Panc1 (cell line): ENCODE measurements around the gene CERS1. TPM values are rescaled to one million over a fixed set of nuclear protein-coding genes. Genes with fewer than 3 reads are reported as not detected.

Source experiments
- ATAC-seq: fragments of 200-7000 bp; cut with Tn5 transposase; 2 replicates; pipeline ENCODE4 v1.9.1; 2020; ENCODE audit warnings: mild to moderate bottlenecking, moderate library complexity
- BruUV-seq: library from RNA; stranded (reverse); fragments of 400-500 nt; replicated peaks from 2 replicates; lab custom pipeline; 2021; lab: Mats Ljungman, UMichigan
- CTCF ChIA-PET: fragments of 300-600 bp; sonication (Branson Sonifier 250); formaldehyde crosslinking; loops from one replicate; lab custom pipeline; 2022; ENCODE audit warnings: antibody characterized with exemption; lab: Charles Lee
- POLR2A ChIA-PET: fragments of 300-600 bp; sonication (Branson Sonifier 250); formaldehyde crosslinking; loops from one replicate; lab custom pipeline; 2022; ENCODE audit warnings: antibody characterized with exemption; lab: Charles Lee
- DNase-seq: peaks from one replicate; pipeline ENCODE4 v3.0.0-alpha.2; 2010; ENCODE audit warnings: low read depth, low spot score
- H3K27ac ChIP-seq: 2 replicates; pipeline ENCODE4 v1.5.1; 2011; ENCODE audit warnings: mild to moderate bottlenecking, low read length, inconsistent platforms
- H3K27me3 ChIP-seq: fragments of 200-500 bp; sonication (Bioruptor generic); 2 replicates; pipeline ENCODE4 v1.6.0; 2014; ENCODE audit warnings: low read length, inconsistent platforms; ENCODE audit not compliant: control insufficient read depth, insufficient read depth
- H3K36me3 ChIP-seq: fragments of 200-500 bp; sonication (Bioruptor generic); 2 replicates; pipeline ENCODE4 v1.5.1; 2014; ENCODE audit warnings: inconsistent platforms, mild to moderate bottlenecking, low read length, moderate library complexity; ENCODE audit not compliant: control insufficient read depth, insufficient read depth
- H3K4me1 ChIP-seq: 2 replicates; pipeline ENCODE4 v1.5.1; 2011; ENCODE audit warnings: inconsistent platforms, mild to moderate bottlenecking, low read length, moderate library complexity; ENCODE audit not compliant: control insufficient read depth, insufficient read depth
- H3K4me3 ChIP-seq, 2 experiments: 2 replicates each; pipeline ENCODE4 v1.5.1; 2011 to 2012; ENCODE audit warnings: low read depth in 2 of 2, low read length in 2 of 2, mild to moderate bottlenecking in 2 of 2, inconsistent platforms in 1 of 2, moderate library complexity in 1 of 2
- H3K9me3 ChIP-seq: fragments of 200-500 bp; sonication (Bioruptor generic); 2 replicates; pipeline ENCODE4 v1.5.1; 2014; ENCODE audit warnings: low read depth, mild to moderate bottlenecking, inconsistent platforms, low read length, moderate library complexity; ENCODE audit not compliant: control insufficient read depth, insufficient read depth
- POLR2AphosphoS5 ChIP-seq: IDR thresholded peaks from 2 replicates; pipeline ENCODE4 v1.6.1; 2012; ENCODE audit warnings: mild to moderate bottlenecking, low read depth, low read length, moderate library complexity
- SIN3A ChIP-seq: IDR thresholded peaks from 2 replicates; pipeline ENCODE4 v1.6.1; 2012; ENCODE audit warnings: low read depth, mild to moderate bottlenecking, low read length, moderate library complexity, borderline replicate concordance; ENCODE audit not compliant: insufficient read depth
- TCF7L2 ChIP-seq: IDR thresholded peaks from 2 replicates; pipeline ENCODE4 v1.6.1; 2011; ENCODE audit warnings: mild to moderate bottlenecking, low read depth, low read length, inconsistent platforms
- in situ Hi-C: cut with HindIII; loops from 2 replicates; pipeline ENCODE4 v1.10.0; 2016; ENCODE audit warnings: low sequenced_read_pairs, low pct_unique_long_range_greater_than_20kb
- intact Hi-C: fragments of 100-400 bp; cut with micrococcal nuclease; formaldehyde crosslinking; loops from one replicate; pipeline ENCODE4 v1.10.0; 2022; ENCODE audit not compliant: unreplicated experiment
- total RNA-seq: library from RNA; stranded (reverse); gene quantifications from one replicate; pipeline ENCODE4 v1.2.1, GENCODE V29; 2021; ENCODE audit not compliant: unreplicated experiment
- TF ChIP-seq, protein P1 (sequence below), 2 experiments: IDR thresholded peaks; 2 replicates each; pipeline ENCODE4 v1.6.1; 2011 to 2012; ENCODE audit warnings: low read depth in 2 of 2, control low read depth in 1 of 2, low read length in 1 of 2, mild to moderate bottlenecking in 1 of 2, moderate library complexity in 1 of 2; ENCODE audit not compliant: insufficient read depth in 1 of 2
- TF ChIP-seq, protein P2 (sequence below): fragments of 450-650 bp; IDR thresholded peaks from 2 replicates; pipeline ENCODE4 v1.5.1; 2017; ENCODE audit warnings: mild to moderate bottlenecking

CERS1 gene
- total RNA-seq, 1 experiment from 2014 or later = 4.5 TPM

DNA sequence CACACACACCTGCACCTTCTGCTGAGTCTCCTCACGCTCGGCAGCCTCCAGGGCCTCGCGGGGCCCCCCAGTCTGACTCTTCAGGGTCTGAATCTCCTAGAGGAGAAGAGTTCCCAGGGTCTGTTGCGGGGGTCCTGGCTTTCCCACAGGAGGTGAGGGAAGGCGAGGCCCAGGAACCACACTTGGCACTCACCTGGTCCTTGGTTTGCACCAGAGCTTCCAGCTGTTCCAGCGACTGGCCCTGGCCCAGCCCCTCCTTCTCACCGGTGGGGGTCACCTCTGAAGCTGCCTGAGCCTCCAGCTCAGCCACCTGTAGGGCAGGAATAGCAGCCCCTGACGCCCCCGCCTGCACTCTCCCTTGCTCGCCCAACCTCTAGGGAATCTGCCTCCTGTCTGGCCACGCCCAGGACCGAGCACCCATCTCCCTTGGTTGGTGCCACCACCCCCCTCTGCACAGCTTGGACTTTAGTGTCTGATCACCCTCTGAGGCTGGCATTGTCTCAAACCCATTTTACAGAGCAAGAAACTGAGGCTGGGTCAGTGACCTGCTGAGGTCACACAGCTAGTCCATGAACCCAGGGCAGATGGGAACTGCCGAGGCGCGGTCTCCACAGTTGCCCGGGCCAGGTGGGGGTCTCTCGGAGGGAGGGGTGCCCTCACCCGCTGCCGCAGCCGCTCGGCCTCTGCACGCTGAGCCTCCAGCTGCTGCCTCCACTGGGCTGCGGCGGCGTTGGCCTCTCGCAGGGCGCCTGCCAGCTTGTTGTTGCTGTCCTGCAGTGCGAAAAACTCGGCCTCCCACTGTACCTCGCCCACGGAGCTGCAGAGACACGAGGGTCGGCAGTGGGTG lies 35.6 kb upstream of the CERS1 start:
- TF ChIP-seq TCF7L2 = no peak
- TF ChIP-seq, protein P1, sequence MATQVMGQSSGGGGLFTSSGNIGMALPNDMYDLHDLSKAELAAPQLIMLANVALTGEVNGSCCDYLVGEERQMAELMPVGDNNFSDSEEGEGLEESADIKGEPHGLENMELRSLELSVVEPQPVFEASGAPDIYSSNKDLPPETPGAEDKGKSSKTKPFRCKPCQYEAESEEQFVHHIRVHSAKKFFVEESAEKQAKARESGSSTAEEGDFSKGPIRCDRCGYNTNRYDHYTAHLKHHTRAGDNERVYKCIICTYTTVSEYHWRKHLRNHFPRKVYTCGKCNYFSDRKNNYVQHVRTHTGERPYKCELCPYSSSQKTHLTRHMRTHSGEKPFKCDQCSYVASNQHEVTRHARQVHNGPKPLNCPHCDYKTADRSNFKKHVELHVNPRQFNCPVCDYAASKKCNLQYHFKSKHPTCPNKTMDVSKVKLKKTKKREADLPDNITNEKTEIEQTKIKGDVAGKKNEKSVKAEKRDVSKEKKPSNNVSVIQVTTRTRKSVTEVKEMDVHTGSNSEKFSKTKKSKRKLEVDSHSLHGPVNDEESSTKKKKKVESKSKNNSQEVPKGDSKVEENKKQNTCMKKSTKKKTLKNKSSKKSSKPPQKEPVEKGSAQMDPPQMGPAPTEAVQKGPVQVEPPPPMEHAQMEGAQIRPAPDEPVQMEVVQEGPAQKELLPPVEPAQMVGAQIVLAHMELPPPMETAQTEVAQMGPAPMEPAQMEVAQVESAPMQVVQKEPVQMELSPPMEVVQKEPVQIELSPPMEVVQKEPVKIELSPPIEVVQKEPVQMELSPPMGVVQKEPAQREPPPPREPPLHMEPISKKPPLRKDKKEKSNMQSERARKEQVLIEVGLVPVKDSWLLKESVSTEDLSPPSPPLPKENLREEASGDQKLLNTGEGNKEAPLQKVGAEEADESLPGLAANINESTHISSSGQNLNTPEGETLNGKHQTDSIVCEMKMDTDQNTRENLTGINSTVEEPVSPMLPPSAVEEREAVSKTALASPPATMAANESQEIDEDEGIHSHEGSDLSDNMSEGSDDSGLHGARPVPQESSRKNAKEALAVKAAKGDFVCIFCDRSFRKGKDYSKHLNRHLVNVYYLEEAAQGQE (IDR thresholded peaks at IDR 0.05; ENCODE audit: insufficient read depth in 1 of 2, low read depth in 2 of 2, low read length in 1 of 2) = no peak
- TF ChIP-seq POLR2AphosphoS5 = no peak
- TF ChIP-seq, protein P2, sequence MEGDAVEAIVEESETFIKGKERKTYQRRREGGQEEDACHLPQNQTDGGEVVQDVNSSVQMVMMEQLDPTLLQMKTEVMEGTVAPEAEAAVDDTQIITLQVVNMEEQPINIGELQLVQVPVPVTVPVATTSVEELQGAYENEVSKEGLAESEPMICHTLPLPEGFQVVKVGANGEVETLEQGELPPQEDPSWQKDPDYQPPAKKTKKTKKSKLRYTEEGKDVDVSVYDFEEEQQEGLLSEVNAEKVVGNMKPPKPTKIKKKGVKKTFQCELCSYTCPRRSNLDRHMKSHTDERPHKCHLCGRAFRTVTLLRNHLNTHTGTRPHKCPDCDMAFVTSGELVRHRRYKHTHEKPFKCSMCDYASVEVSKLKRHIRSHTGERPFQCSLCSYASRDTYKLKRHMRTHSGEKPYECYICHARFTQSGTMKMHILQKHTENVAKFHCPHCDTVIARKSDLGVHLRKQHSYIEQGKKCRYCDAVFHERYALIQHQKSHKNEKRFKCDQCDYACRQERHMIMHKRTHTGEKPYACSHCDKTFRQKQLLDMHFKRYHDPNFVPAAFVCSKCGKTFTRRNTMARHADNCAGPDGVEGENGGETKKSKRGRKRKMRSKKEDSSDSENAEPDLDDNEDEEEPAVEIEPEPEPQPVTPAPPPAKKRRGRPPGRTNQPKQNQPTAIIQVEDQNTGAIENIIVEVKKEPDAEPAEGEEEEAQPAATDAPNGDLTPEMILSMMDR = no peak
- TF ChIP-seq SIN3A = no peak
- in situ Hi-C loops = no loop called here
- Histone ChIP-seq H3K4me1 (no peaks in the 10 kb centered on the region), H3K36me3 (no peaks in the 10 kb centered on the region), H3K4me3 (no peak overlapping the region), H3K27me3 (no peaks in the 10 kb centered on the region), H3K27ac (no peak overlapping the region), H3K9me3 (no peaks in the 10 kb centered on the region)
- ATAC-seq (0 out of 2 replicates have a peak, but pooled peaks have one; percentile 15), DNase-seq (no peak)
- BruUV-seq = no TSS peak
- intact Hi-C loops = loop anchor here (10.0 kb wide), 1 partner anchor 53 kb away; no protein-coding TSS in a partner anchor
- ChIA-PET POLR2A (no interaction called here), CTCF (no interaction called here)

DNA sequence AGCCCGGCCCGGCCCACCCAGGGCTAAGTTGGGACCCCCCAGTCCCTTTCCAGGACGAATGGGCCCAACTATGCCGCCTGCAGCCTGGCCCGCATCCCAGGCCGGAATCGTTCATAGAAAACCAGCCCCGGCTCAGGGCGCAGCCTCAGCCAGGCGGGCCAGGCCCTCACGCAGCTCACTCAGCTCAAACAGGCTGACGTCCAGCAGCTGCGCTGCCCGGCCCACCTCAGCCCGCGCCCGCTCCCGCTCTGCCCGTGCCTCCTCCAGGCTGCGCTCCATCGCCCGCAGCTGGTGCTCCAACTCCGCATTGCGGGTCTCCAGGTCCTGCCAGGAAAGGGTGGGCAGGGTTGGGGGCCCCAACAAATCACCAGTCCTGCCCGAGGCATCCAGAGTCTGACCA lies 33.4 kb upstream of the CERS1 start:
- in situ Hi-C loops = no loop called here
- intact Hi-C loops = no loop called here
- H3K27me3 ChIP-seq = no peaks in the 10 kb centered on the region
- BruUV-seq = no TSS peak
- ATAC-seq (no peak), DNase-seq (no peak)
- H3K9me3 ChIP-seq = no peaks in the 10 kb centered on the region
- TF ChIP-seq, protein P1 (IDR thresholded peaks at IDR 0.05; ENCODE audit: insufficient read depth in 1 of 2, low read depth in 2 of 2, low read length in 1 of 2) = no peak
- TF ChIP-seq POLR2AphosphoS5 (no peak), TCF7L2 (no peak), SIN3A (no peak)
- TF ChIP-seq, protein P2 = no peak
- H3K36me3 ChIP-seq = no peaks in the 10 kb centered on the region
- H3K27ac ChIP-seq = no peak overlapping the region
- no peaks in the 10 kb centered on the region for H3K4me1 ChIP-seq
- POLR2A ChIA-PET = no interaction called here
- no peak overlapping the region for H3K4me3 ChIP-seq
- CTCF ChIA-PET = no interaction called here
